AG04450 (cell line): ENCODE results near the gene IGDCC3. TPM values are rescaled to one million over a fixed set of nuclear protein-coding genes. Genes with fewer than 3 reads are reported as not detected.

ENCODE experiments used
- CTCF ChIA-PET: fragments of 300-600, 350-600 bp; formaldehyde crosslinking; extraction: SDS; loops from one replicate; lab custom pipeline; 2022; ENCODE audit warnings: antibody characterized with exemption, inconsistent platforms; lab: Charles Lee
- POLR2A ChIA-PET: fragments of 350-600 bp; formaldehyde crosslinking; extraction: SDS; loops from one replicate; lab custom pipeline; 2021; ENCODE audit warnings: antibody characterized with exemption, inconsistent platforms; lab: Yijun Ruan, JAX
- DNase-seq: peaks from one replicate; pipeline ENCODE4 v3.0.0-alpha.2; 2011; ENCODE audit warnings: low read depth, low spot score
- H3K27ac ChIP-seq: one replicate; pipeline ENCODE4 v1.5.1; 2012; ENCODE audit warnings: low read depth, low read length, control low read depth
- H3K27me3 ChIP-seq: one replicate; pipeline ENCODE4 v1.6.0; 2012; ENCODE audit warnings: low read length; ENCODE audit not compliant: control insufficient read depth, insufficient read depth
- H3K4me3 ChIP-seq: 2 replicates; pipeline ENCODE4 v1.5.1; 2011; ENCODE audit warnings: mild to moderate bottlenecking, low read depth, low read length, control low read depth
- H3K9me3 ChIP-seq: 2 replicates; pipeline ENCODE4 v1.5.1; 2012; ENCODE audit warnings: low read length; ENCODE audit not compliant: control insufficient read depth, insufficient read depth
- CTCF ChIP-seq: IDR thresholded peaks from 2 replicates; pipeline ENCODE4 v1.5.1; 2011; ENCODE audit warnings: low read depth, low read length, control low read depth, inconsistent platforms
- polyA plus RNA-seq: library from polyadenylated mRNA; depleted of rRNA; stranded (reverse); fragments of >200 nt; gene quantifications from 2 replicates; pipeline ENCODE4 v1.2.3, GENCODE V29; 2011

IGDCC3 gene
- polyA plus RNA-seq, 1 experiment: 0.11 TPM

GRCh38 chr15:65408324-65409035, 30.7 kb upstream of the IGDCC3 start:
- CTCF ChIA-PET: interaction anchor here (0.6 to 1.5 kb wide), 3 partner anchors 9 to 305 kb away, joined by 3 to 5 read pairs (median 4); no protein-coding TSS in a partner anchor
- POLR2A ChIA-PET: interaction anchor here (1.2 to 1.3 kb wide), 2 partner anchors 13 to 103 kb away, joined by 4 read pairs; no protein-coding TSS in a partner anchor
- H3K4me3 ChIP-seq: no peak overlapping the region
- no peaks in the 10 kb centered on the region for H3K9me3 ChIP-seq
- DNase-seq: no peak
- peak overlapping the region; percentile 96 for H3K27ac ChIP-seq
- TF ChIP-seq CTCF: no peak
- H3K27me3 ChIP-seq: peaks cover 5% of the 10 kb centered on the region

GRCh38 chr15:65406424-65407000, 28.7 kb upstream of the IGDCC3 start:
- H3K27me3 ChIP-seq: peaks cover 6% of the 10 kb centered on the region
- ChIA-PET POLR2A (no interaction called here), CTCF (interaction anchor here (2.0 kb wide), 1 partner anchor 21 kb away, joined by 5 read pairs; no protein-coding TSS in a partner anchor)
- DNase-seq: no peak
- H3K4me3 ChIP-seq: no peak overlapping the region
- H3K9me3 ChIP-seq: no peaks in the 10 kb centered on the region
- no peak for TF ChIP-seq CTCF
- H3K27ac ChIP-seq: no peak overlapping the region

- CTCF ChIA-PET: interaction anchor here (1.6 to 2.0 kb wide), 2 partner anchors 21 to 87 kb away, joined by 5 read pairs; no protein-coding TSS in a partner anchor
- Histone ChIP-seq H3K4me3 (no peak overlapping the region), H3K27ac (no peak overlapping the region), H3K27me3 (peaks cover 6% of the 10 kb centered on the region), H3K9me3 (no peaks in the 10 kb centered on the region)
- POLR2A ChIA-PET: no interaction called here
- no peak for DNase-seq
- no peak for TF ChIP-seq CTCF
Observed at GRCh38 chr15:65405791-65406423, 28.1 kb upstream of the IGDCC3 start.

- H3K9me3 ChIP-seq: no peaks in the 10 kb centered on the region
- no peak for DNase-seq
- no peak overlapping the region for H3K4me3 ChIP-seq
- ChIA-PET CTCF (interaction anchor here (0.5 to 2.0 kb wide), 3 partner anchors 19 to 113 kb away, joined by 4 to 5 read pairs (median 5); no protein-coding TSS in a partner anchor), POLR2A (interaction anchor here (0.6 kb wide), 1 partner anchor 128 kb away, joined by 10 read pairs; no protein-coding TSS in a partner anchor)
- H3K27ac ChIP-seq: no peak overlapping the region
- no peak for TF ChIP-seq CTCF
- H3K27me3 ChIP-seq: peaks cover 6% of the 10 kb centered on the region
Observed at GRCh38 chr15:65404186-65404872, 26.5 kb upstream of the IGDCC3 start.
